Panc1 (cell line): ENCODE measurements around the gene DOK5. TPM values are rescaled to one million over a fixed set of nuclear protein-coding genes. Genes with fewer than 3 reads are reported as not detected.

ENCODE experiments used
- ATAC-seq: fragments of 200-7000 bp; cut with Tn5 transposase; 2 replicates; pipeline ENCODE4 v1.9.1; 2020; ENCODE audit warnings: mild to moderate bottlenecking, moderate library complexity
- BruUV-seq: library from RNA; stranded (reverse); fragments of 400-500 nt; replicated peaks from 2 replicates; lab custom pipeline; 2021; lab: Mats Ljungman, UMichigan
- CTCF ChIA-PET: fragments of 300-600 bp; sonication (Branson Sonifier 250); formaldehyde crosslinking; loops from one replicate; lab custom pipeline; 2022; ENCODE audit warnings: antibody characterized with exemption; lab: Charles Lee
- POLR2A ChIA-PET: fragments of 300-600 bp; sonication (Branson Sonifier 250); formaldehyde crosslinking; loops from one replicate; lab custom pipeline; 2022; ENCODE audit warnings: antibody characterized with exemption; lab: Charles Lee
- DNase-seq: peaks from one replicate; pipeline ENCODE4 v3.0.0-alpha.2; 2010; ENCODE audit warnings: low read depth, low spot score
- H3K27ac ChIP-seq: 2 replicates; pipeline ENCODE4 v1.5.1; 2011; ENCODE audit warnings: mild to moderate bottlenecking, low read length, inconsistent platforms
- H3K27me3 ChIP-seq: fragments of 200-500 bp; sonication (Bioruptor generic); 2 replicates; pipeline ENCODE4 v1.6.0; 2014; ENCODE audit warnings: low read length, inconsistent platforms; ENCODE audit not compliant: control insufficient read depth, insufficient read depth
- H3K36me3 ChIP-seq: fragments of 200-500 bp; sonication (Bioruptor generic); 2 replicates; pipeline ENCODE4 v1.5.1; 2014; ENCODE audit warnings: inconsistent platforms, mild to moderate bottlenecking, low read length, moderate library complexity; ENCODE audit not compliant: control insufficient read depth, insufficient read depth
- H3K4me1 ChIP-seq: 2 replicates; pipeline ENCODE4 v1.5.1; 2011; ENCODE audit warnings: inconsistent platforms, mild to moderate bottlenecking, low read length, moderate library complexity; ENCODE audit not compliant: control insufficient read depth, insufficient read depth
- H3K4me3 ChIP-seq, 2 experiments: 2 replicates each; pipeline ENCODE4 v1.5.1; 2011 to 2012; ENCODE audit warnings: low read depth in 2 of 2, low read length in 2 of 2, mild to moderate bottlenecking in 2 of 2, inconsistent platforms in 1 of 2, moderate library complexity in 1 of 2
- H3K9me3 ChIP-seq: fragments of 200-500 bp; sonication (Bioruptor generic); 2 replicates; pipeline ENCODE4 v1.5.1; 2014; ENCODE audit warnings: low read depth, mild to moderate bottlenecking, inconsistent platforms, low read length, moderate library complexity; ENCODE audit not compliant: control insufficient read depth, insufficient read depth
- CTCF ChIP-seq: fragments of 450-650 bp; IDR thresholded peaks from 2 replicates; pipeline ENCODE4 v1.5.1; 2017; ENCODE audit warnings: mild to moderate bottlenecking
- POLR2AphosphoS5 ChIP-seq: IDR thresholded peaks from 2 replicates; pipeline ENCODE4 v1.6.1; 2012; ENCODE audit warnings: mild to moderate bottlenecking, low read depth, low read length, moderate library complexity
- SIN3A ChIP-seq: IDR thresholded peaks from 2 replicates; pipeline ENCODE4 v1.6.1; 2012; ENCODE audit warnings: low read depth, mild to moderate bottlenecking, low read length, moderate library complexity, borderline replicate concordance; ENCODE audit not compliant: insufficient read depth
- TCF7L2 ChIP-seq: IDR thresholded peaks from 2 replicates; pipeline ENCODE4 v1.6.1; 2011; ENCODE audit warnings: mild to moderate bottlenecking, low read depth, low read length, inconsistent platforms
- in situ Hi-C: cut with HindIII; loops from 2 replicates; pipeline ENCODE4 v1.10.0; 2016; ENCODE audit warnings: low sequenced_read_pairs, low pct_unique_long_range_greater_than_20kb
- intact Hi-C: fragments of 100-400 bp; cut with micrococcal nuclease; formaldehyde crosslinking; loops from one replicate; pipeline ENCODE4 v1.10.0; 2022; ENCODE audit not compliant: unreplicated experiment
- total RNA-seq: library from RNA; stranded (reverse); gene quantifications from one replicate; pipeline ENCODE4 v1.2.1, GENCODE V29; 2021; ENCODE audit not compliant: unreplicated experiment
- TF ChIP-seq, protein P1 (sequence below), 2 experiments: IDR thresholded peaks; 2 replicates each; pipeline ENCODE4 v1.6.1; 2011 to 2012; ENCODE audit warnings: low read depth in 2 of 2, control low read depth in 1 of 2, low read length in 1 of 2, mild to moderate bottlenecking in 1 of 2, moderate library complexity in 1 of 2; ENCODE audit not compliant: insufficient read depth in 1 of 2

The DOK5 gene
- total RNA-seq, 1 experiment from 2014 or later, result 0.18 TPM

DNA sequence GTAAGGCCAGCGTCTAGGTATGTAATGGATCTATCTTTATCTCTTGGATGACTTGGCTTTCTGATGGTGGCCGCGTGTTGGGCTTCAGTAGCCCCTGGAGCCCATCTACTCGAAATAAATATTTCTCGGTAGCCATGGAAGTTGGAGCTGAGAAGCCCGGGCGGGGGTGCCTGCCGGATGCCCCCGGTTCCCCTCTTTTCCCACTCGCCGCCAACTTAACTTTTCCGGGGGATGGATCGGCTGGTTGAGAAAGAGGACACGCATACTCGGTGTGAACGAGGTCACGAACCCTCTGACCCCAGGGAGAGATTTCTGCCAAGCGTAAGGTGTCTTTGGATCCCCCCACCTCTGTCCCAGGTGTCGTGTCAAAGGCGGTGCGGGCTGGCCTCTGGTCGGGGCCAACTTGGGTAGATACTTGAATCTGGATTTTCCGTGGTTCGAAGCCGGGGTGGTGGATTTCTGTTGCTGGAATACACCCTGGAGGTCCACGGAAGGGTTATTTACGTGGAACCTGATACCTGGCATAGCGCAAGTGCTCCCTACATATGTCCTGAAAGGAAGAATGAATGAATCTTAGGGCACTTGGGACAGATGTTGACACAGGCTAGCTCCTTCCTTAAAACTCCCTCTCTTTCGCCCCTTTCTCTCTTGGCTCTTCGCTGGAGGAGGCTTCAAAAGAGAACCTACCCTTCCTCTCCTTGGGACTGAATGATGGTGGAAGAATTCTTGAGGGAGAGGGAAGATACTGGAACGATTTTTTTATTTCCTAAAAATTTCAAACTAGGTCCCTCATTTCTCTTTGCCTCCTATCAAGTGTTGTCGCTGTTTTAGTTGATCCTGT lies 996 bp downstream of the DOK5 start:
- Histone ChIP-seq H3K9me3 (no peaks in the 10 kb centered on the region), H3K4me1 (peaks cover 4% of the 10 kb centered on the region; the same call in 1 of the 2 replicates), H3K36me3 (no peaks in the 10 kb centered on the region), H3K27me3 (peaks cover 27% of the 10 kb centered on the region), H3K4me3 (peak overlapping the region; percentile 43 to 50), H3K27ac (no peak overlapping the region)
- POLR2A ChIA-PET, result no interaction called here
- TF ChIP-seq TCF7L2 (no peak), POLR2AphosphoS5 (no peak), SIN3A (no peak), CTCF (no peak)
- TF ChIP-seq, protein P1, sequence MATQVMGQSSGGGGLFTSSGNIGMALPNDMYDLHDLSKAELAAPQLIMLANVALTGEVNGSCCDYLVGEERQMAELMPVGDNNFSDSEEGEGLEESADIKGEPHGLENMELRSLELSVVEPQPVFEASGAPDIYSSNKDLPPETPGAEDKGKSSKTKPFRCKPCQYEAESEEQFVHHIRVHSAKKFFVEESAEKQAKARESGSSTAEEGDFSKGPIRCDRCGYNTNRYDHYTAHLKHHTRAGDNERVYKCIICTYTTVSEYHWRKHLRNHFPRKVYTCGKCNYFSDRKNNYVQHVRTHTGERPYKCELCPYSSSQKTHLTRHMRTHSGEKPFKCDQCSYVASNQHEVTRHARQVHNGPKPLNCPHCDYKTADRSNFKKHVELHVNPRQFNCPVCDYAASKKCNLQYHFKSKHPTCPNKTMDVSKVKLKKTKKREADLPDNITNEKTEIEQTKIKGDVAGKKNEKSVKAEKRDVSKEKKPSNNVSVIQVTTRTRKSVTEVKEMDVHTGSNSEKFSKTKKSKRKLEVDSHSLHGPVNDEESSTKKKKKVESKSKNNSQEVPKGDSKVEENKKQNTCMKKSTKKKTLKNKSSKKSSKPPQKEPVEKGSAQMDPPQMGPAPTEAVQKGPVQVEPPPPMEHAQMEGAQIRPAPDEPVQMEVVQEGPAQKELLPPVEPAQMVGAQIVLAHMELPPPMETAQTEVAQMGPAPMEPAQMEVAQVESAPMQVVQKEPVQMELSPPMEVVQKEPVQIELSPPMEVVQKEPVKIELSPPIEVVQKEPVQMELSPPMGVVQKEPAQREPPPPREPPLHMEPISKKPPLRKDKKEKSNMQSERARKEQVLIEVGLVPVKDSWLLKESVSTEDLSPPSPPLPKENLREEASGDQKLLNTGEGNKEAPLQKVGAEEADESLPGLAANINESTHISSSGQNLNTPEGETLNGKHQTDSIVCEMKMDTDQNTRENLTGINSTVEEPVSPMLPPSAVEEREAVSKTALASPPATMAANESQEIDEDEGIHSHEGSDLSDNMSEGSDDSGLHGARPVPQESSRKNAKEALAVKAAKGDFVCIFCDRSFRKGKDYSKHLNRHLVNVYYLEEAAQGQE (IDR thresholded peaks at IDR 0.05; ENCODE audit: insufficient read depth in 1 of 2, low read depth in 2 of 2, low read length in 1 of 2), result no peak
- intact Hi-C loops, result no loop called here
- no TSS peak for BruUV-seq
- in situ Hi-C loops, result no loop called here
- ATAC-seq (no peak), DNase-seq (no peak)
- CTCF ChIA-PET, result no interaction called here

DNA sequence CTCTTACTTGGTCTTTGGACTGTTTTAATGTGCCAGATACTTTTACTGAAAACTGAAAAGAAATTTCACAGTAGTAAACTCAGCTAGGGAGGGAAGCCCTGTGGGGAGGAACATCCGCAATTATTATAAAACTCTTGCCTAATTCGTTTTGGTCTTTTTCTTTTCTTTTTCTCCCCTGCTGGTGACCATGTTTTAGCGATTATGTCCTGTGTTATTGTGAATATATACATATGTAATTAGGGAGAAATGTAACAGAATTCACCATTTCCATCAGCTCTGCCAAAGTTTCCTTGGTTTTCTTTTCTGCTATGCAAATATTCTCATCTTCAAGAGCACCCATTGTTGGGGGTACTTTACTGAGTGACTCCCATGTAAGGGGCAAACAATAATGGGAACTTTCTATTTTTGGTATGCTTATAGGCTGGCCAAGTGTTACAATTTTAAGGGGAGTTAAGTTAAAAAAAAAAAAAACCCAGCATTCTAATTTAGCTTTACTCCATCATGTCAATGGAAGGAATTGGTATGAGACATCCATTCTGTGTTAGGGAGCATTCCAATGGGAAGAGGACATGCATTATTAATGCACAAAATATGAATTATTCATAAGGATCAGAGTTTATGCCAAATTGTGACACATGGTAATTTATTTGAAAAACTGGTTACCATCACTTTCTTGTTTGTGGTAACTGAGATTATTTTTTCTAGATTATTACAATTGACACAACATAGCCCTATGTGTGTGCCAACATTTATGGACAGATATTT lies 2.0 kb downstream of the DOK5 start:
- no peak for TF ChIP-seq POLR2AphosphoS5
- no TSS peak for BruUV-seq
- intact Hi-C loops, result no loop called here
- in situ Hi-C loops, result no loop called here
- POLR2A ChIA-PET, result no interaction called here
- CTCF ChIA-PET, result no interaction called here
- H3K4me3 ChIP-seq, result no peak overlapping the region
- H3K9me3 ChIP-seq, result no peaks in the 10 kb centered on the region
- DNase-seq (no peak), ATAC-seq (no peak)
- no peak overlapping the region for H3K27ac ChIP-seq
- peaks cover 27% of the 10 kb centered on the region for H3K27me3 ChIP-seq
- H3K4me1 ChIP-seq, result peaks cover 4% of the 10 kb centered on the region; the same call in 1 of the 2 replicates
- H3K36me3 ChIP-seq, result no peaks in the 10 kb centered on the region
